ENCODE results near the gene ODAD4. TPM values are rescaled to one million over a fixed set of nuclear protein-coding genes. Genes with fewer than 3 reads are reported as not detected.

The ODAD4 gene
- total and polyA plus RNA-seq, 2 of the 8 experiments (the other 6 are each of a cell fraction or from before 2014, with no cell fraction given) = 0.48 to 1.3 TPM

GRCh38 chr17:41941168-41941567, 10.8 kb downstream of the ODAD4 start:
- Histone ChIP-seq H3K14ac (ENCODE audit: insufficient read length) (no peak overlapping the region), H3K9me3 (ENCODE audit: insufficient read depth in 2 of 2, low read depth in 1 of 2, low read length in 1 of 2) (no peaks in the 10 kb centered on the region), H3K18ac (ENCODE audit: extremely low read depth, low read length) (no peak overlapping the region), H2AK5ac (ENCODE audit: low read depth, low read length) (no peak overlapping the region), H3K79me2 (ENCODE audit: control insufficient read depth in 1 of 2, insufficient read depth in 2 of 2, low read length in 2 of 2) (no peaks in the 10 kb centered on the region), H3K4me1 (replicated peaks in 1 of 4; ENCODE audit: control insufficient read depth in 3 of 4, insufficient read depth in 4 of 4, low read length in 3 of 4) (no peaks in the 10 kb centered on the region), H3K79me1 (ENCODE audit: low read depth, low read length) (no peaks in the 10 kb centered on the region), H4K20me1 (replicated peaks in 1 of 2; ENCODE audit: control insufficient read depth in 1 of 2, insufficient read depth in 2 of 2, low read length in 2 of 2) (no peaks in the 10 kb centered on the region), H3K36me3 (ENCODE audit: control insufficient read depth in 2 of 4, insufficient read depth in 4 of 4, low read length in 3 of 4) (no peaks in the 10 kb centered on the region), H3K4ac (replicated peaks; ENCODE audit: insufficient read length, low read depth, low read length) (no peak overlapping the region), H3K23ac (ENCODE audit: insufficient read length) (no peak overlapping the region), H3K9ac (replicated peaks in 1 of 4; ENCODE audit: extremely low read depth in 1 of 4, low read depth in 3 of 4, low read length in 3 of 4) (no peak overlapping the region), H3K27ac (ENCODE audit: low read depth, low read length) (no peak overlapping the region), H4K5ac (ENCODE audit: insufficient read length, low read depth, low read length) (no peak overlapping the region), H2BK120ac (replicated peaks; ENCODE audit: low read depth, low read length) (no peak overlapping the region), H2BK12ac (ENCODE audit: low read depth, low read length) (no peak overlapping the region), H3K23me2 (ENCODE audit: low read depth, low read length) (0 out of 2 replicates have a peak, but pooled peaks cover 2% of the 10 kb centered on the region), H2BK5ac (ENCODE audit: low read depth, low read length) (no peak overlapping the region), H3K4me2 (ENCODE audit: insufficient read depth in 1 of 2, low read depth in 2 of 2, low read length in 2 of 2) (no peak overlapping the region), H3K56ac (replicated peaks; ENCODE audit: insufficient read length, low read depth, low read length) (no peak overlapping the region), H3K4me3 (ENCODE audit: extremely low read depth in 1 of 4, insufficient read depth in 2 of 4, low read depth in 3 of 4, low read length in 4 of 4) (no peak overlapping the region), H4K8ac (ENCODE audit: extremely low read depth, insufficient read depth, low read length) (no peak overlapping the region), H4K91ac (replicated peaks; ENCODE audit: insufficient read length, low read length) (no peak overlapping the region), H2BK15ac (ENCODE audit: low read length) (no peak overlapping the region), H2BK20ac (ENCODE audit: low read length) (no peak overlapping the region), H3K27me3 (replicated peaks in 1 of 4; ENCODE audit: control insufficient read depth in 3 of 4, extremely low read depth in 1 of 4, insufficient read depth in 3 of 4, low read length in 3 of 4) (no peaks in the 10 kb centered on the region), H2AFZ (ENCODE audit: low read length) (no peak overlapping the region)
- FAIRE-seq = no peak
- no peak for TF ChIP-seq SIRT6 (IDR thresholded peaks at IDR 0.05; ENCODE audit: low read length)
- TF ChIP-seq FOSL1 (IDR thresholded peaks at IDR 0.05; ENCODE audit: insufficient read depth, low read depth, low read length) = no peak
- TF ChIP-seq KDM5A (IDR thresholded peaks at IDR 0.05; ENCODE audit: low read length) = no peak
- no peak for TF ChIP-seq CHD1 (IDR thresholded peaks at IDR 0.05; ENCODE audit: low read depth, low read length)
- no peak for TF ChIP-seq POLR2AphosphoS5 (IDR thresholded peaks at IDR 0.05; ENCODE audit: low read depth, low read length)
- no peak for TF ChIP-seq RBBP5 (IDR thresholded peaks at IDR 0.05; ENCODE audit: borderline replicate concordance, low read depth, low read length)
- TF ChIP-seq CBX5 (IDR thresholded peaks at IDR 0.05; ENCODE audit: low read depth, low read length) = no peak
- no peak for TF ChIP-seq CHD2 (IDR thresholded peaks at IDR 0.05; ENCODE audit: low read length)
- CTCF ChIA-PET (ENCODE audit: partially characterized antibody) = interaction anchor here (0.7 to 2.7 kb wide), 2 partner anchors 11 to 18 kb away, joined by 3 to 11 read pairs; partner anchors contain the start of gene ODAD4
- WGBS, 2 experiments (ENCODE audit: extremely low coverage in 1 of 2, insufficient coverage in 1 of 2, insufficient read length in 1 of 2, insufficient replicate concordance in 2 of 2, low coverage in 1 of 2, low lambda C conversion rate in 2 of 2, missing lambda C conversion rate in 1 of 2) = 96% methylated on average over 5 of the region's 5 CpGs; no CpG with 5 or more reads in 1 of the 2 experiments
- POLR2A ChIA-PET (ENCODE audit: partially characterized antibody) = interaction anchor here (0.7 kb wide), 2 partner anchors 13 to 26 kb away, joined by 3 read pairs; partner anchors contain the start of gene CNP
- DNase-seq (ENCODE audit: low read depth in 1 of 2, low spot score in 2 of 2) = no peak

Measured in H1 (cell line).